ENCODE data around the gene C14orf119. TPM values are rescaled to one million over a fixed set of nuclear protein-coding genes. Genes with fewer than 3 reads are reported as not detected.

Gene C14orf119
- total RNA-seq, 1 experiment from 2014 or later, result 81.3 TPM

DNA sequence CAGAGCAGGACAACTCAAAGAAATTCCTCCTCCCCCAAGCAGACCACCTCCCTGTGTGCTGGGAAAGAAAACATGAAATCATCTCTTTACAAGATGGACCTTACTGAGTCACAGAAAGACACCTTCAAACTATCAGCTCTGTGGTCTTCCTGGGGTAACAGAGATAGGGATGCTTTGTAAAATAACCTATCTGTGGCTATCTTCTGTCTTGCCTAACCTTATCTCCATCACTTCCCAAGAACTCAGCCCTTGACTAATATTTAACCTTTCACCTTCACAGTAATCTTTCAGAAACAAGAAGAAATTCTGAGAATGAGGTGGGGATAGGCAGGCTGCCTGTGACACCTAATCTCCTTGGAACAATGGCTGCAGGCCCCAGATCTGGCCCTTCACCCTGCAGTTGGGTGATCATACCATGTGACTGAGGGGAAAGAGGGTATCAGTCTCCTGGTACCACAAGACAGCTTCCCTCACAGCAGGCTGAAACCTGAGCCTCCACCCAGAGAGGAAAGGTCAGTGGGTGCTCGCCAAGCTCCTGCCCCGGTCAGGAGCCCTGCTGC is 51.1 kb downstream of the C14orf119 start (continued):
- TF ChIP-seq, protein P1, sequence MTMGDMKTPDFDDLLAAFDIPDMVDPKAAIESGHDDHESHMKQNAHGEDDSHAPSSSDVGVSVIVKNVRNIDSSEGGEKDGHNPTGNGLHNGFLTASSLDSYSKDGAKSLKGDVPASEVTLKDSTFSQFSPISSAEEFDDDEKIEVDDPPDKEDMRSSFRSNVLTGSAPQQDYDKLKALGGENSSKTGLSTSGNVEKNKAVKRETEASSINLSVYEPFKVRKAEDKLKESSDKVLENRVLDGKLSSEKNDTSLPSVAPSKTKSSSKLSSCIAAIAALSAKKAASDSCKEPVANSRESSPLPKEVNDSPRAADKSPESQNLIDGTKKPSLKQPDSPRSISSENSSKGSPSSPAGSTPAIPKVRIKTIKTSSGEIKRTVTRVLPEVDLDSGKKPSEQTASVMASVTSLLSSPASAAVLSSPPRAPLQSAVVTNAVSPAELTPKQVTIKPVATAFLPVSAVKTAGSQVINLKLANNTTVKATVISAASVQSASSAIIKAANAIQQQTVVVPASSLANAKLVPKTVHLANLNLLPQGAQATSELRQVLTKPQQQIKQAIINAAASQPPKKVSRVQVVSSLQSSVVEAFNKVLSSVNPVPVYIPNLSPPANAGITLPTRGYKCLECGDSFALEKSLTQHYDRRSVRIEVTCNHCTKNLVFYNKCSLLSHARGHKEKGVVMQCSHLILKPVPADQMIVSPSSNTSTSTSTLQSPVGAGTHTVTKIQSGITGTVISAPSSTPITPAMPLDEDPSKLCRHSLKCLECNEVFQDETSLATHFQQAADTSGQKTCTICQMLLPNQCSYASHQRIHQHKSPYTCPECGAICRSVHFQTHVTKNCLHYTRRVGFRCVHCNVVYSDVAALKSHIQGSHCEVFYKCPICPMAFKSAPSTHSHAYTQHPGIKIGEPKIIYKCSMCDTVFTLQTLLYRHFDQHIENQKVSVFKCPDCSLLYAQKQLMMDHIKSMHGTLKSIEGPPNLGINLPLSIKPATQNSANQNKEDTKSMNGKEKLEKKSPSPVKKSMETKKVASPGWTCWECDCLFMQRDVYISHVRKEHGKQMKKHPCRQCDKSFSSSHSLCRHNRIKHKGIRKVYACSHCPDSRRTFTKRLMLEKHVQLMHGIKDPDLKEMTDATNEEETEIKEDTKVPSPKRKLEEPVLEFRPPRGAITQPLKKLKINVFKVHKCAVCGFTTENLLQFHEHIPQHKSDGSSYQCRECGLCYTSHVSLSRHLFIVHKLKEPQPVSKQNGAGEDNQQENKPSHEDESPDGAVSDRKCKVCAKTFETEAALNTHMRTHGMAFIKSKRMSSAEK (CRISPR knock-in tag; IDR thresholded peaks at IDR 0.05; ENCODE audit: borderline replicate concordance), result no peak
- TF ChIP-seq, protein P2, sequence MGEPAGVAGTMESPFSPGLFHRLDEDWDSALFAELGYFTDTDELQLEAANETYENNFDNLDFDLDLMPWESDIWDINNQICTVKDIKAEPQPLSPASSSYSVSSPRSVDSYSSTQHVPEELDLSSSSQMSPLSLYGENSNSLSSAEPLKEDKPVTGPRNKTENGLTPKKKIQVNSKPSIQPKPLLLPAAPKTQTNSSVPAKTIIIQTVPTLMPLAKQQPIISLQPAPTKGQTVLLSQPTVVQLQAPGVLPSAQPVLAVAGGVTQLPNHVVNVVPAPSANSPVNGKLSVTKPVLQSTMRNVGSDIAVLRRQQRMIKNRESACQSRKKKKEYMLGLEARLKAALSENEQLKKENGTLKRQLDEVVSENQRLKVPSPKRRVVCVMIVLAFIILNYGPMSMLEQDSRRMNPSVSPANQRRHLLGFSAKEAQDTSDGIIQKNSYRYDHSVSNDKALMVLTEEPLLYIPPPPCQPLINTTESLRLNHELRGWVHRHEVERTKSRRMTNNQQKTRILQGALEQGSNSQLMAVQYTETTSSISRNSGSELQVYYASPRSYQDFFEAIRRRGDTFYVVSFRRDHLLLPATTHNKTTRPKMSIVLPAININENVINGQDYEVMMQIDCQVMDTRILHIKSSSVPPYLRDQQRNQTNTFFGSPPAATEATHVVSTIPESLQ (CRISPR knock-in tag; IDR thresholded peaks at IDR 0.05), result no peak
- TF ChIP-seq RELA (CRISPR knock-in tag; IDR thresholded peaks at IDR 0.05; ENCODE audit: borderline replicate concordance) (no peak), TP53 (CRISPR knock-in tag; IDR thresholded peaks at IDR 0.05) (no peak)
- TF ChIP-seq, protein P3, sequence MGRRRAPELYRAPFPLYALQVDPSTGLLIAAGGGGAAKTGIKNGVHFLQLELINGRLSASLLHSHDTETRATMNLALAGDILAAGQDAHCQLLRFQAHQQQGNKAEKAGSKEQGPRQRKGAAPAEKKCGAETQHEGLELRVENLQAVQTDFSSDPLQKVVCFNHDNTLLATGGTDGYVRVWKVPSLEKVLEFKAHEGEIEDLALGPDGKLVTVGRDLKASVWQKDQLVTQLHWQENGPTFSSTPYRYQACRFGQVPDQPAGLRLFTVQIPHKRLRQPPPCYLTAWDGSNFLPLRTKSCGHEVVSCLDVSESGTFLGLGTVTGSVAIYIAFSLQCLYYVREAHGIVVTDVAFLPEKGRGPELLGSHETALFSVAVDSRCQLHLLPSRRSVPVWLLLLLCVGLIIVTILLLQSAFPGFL (CRISPR knock-in tag; IDR thresholded peaks at IDR 0.05; ENCODE audit: borderline replicate concordance), result no peak

DNA sequence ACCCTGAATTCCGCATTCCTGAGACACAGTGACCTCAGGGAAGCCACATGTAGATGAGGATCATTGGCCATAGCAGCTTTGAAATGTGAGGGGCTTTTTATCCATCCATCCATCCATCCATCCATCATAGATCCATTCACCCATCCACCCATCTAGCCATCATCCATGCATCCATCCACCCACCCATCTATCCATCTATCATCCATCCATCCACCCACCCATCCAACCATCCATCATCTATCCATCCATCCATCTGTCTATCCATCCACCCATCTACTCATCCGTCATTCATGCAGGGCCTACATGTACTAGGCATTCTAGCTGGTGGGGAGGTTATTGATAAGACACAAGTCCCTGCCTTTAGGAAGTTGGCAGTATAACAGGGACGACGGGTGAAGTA is 51.7 kb downstream of the C14orf119 start:
- POLR2A ChIA-PET, result no interaction called here
- CTCF ChIA-PET, result interaction anchor here (2.5 kb wide), 1 partner anchor 26 kb away, joined by 11 read pairs; no protein-coding TSS in a partner anchor
- H3K27ac Mint-ChIP-seq, result no peak overlapping the region
- ATAC-seq (no peak), DNase-seq (ENCODE audit: low spot score) (no peak)
- H3K9me3 Mint-ChIP-seq, result peaks cover 11% of the 10 kb centered on the region
- TF ChIP-seq, protein P4, sequence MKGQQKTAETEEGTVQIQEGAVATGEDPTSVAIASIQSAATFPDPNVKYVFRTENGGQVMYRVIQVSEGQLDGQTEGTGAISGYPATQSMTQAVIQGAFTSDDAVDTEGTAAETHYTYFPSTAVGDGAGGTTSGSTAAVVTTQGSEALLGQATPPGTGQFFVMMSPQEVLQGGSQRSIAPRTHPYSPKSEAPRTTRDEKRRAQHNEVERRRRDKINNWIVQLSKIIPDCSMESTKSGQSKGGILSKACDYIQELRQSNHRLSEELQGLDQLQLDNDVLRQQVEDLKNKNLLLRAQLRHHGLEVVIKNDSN (CRISPR knock-in tag; IDR thresholded peaks at IDR 0.05), result no peak
- TF ChIP-seq, protein P5, sequence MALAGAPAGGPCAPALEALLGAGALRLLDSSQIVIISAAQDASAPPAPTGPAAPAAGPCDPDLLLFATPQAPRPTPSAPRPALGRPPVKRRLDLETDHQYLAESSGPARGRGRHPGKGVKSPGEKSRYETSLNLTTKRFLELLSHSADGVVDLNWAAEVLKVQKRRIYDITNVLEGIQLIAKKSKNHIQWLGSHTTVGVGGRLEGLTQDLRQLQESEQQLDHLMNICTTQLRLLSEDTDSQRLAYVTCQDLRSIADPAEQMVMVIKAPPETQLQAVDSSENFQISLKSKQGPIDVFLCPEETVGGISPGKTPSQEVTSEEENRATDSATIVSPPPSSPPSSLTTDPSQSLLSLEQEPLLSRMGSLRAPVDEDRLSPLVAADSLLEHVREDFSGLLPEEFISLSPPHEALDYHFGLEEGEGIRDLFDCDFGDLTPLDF (CRISPR knock-in tag; IDR thresholded peaks at IDR 0.05), result no peak
- no peak for TF ChIP-seq JUN (CRISPR knock-in tag; IDR thresholded peaks at IDR 0.05)
- TF ChIP-seq ZNF138 (CRISPR knock-in tag; conservative IDR thresholded peaks at IDR 0.05), result no peak
- TF ChIP-seq CBFB (CRISPR knock-in tag; IDR thresholded peaks at IDR 0.05; ENCODE audit: low read depth), result no peak
- TF ChIP-seq, protein P6, sequence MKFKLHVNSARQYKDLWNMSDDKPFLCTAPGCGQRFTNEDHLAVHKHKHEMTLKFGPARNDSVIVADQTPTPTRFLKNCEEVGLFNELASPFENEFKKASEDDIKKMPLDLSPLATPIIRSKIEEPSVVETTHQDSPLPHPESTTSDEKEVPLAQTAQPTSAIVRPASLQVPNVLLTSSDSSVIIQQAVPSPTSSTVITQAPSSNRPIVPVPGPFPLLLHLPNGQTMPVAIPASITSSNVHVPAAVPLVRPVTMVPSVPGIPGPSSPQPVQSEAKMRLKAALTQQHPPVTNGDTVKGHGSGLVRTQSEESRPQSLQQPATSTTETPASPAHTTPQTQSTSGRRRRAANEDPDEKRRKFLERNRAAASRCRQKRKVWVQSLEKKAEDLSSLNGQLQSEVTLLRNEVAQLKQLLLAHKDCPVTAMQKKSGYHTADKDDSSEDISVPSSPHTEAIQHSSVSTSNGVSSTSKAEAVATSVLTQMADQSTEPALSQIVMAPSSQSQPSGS (CRISPR knock-in tag; IDR thresholded peaks at IDR 0.05; ENCODE audit: borderline replicate concordance, low read depth), result no peak
- no peak for TF ChIP-seq FOXK1 (CRISPR knock-in tag; IDR thresholded peaks at IDR 0.05)
- TF ChIP-seq, protein P7, sequence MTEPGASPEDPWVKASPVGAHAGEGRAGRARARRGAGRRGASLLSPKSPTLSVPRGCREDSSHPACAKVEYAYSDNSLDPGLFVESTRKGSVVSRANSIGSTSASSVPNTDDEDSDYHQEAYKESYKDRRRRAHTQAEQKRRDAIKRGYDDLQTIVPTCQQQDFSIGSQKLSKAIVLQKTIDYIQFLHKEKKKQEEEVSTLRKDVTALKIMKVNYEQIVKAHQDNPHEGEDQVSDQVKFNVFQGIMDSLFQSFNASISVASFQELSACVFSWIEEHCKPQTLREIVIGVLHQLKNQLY (CRISPR knock-in tag; IDR thresholded peaks at IDR 0.05), result no peak
- TF ChIP-seq ZNF671 (CRISPR knock-in tag; IDR thresholded peaks at IDR 0.05), result no peak
- no peak for TF ChIP-seq FOXJ3 (CRISPR knock-in tag; IDR thresholded peaks at IDR 0.05; ENCODE audit: borderline replicate concordance)
- TF ChIP-seq NFYB (CRISPR knock-in tag; conservative IDR thresholded peaks at IDR 0.05; ENCODE audit: low read depth), result no peak
- H3K4me3 Mint-ChIP-seq, result no peak overlapping the region
- H3K36me3 Mint-ChIP-seq, result peaks cover 73% of the 10 kb centered on the region
- H3K27me3 Mint-ChIP-seq (ENCODE audit: low read depth), result no peaks in the 10 kb centered on the region
- peaks cover 10% of the 10 kb centered on the region for H3K4me1 Mint-ChIP-seq

All from WTC11 (cell line).